GM21825 (cell line): Measurements from ENCODE around the gene FUT2.

Source experiments
- ATAC-seq: cut with Tn5 transposase; IDR thresholded peaks from one replicate; pipeline ENCODE4 v1.9.1; 2021; ENCODE audit warnings: mild to moderate bottlenecking, moderate library complexity; ENCODE audit not compliant: unreplicated experiment

Gene FUT2

GRCh38 chr19:48749571-48750198 is 53.9 kb downstream of the FUT2 start:
- no peak for ATAC-seq

DNA sequence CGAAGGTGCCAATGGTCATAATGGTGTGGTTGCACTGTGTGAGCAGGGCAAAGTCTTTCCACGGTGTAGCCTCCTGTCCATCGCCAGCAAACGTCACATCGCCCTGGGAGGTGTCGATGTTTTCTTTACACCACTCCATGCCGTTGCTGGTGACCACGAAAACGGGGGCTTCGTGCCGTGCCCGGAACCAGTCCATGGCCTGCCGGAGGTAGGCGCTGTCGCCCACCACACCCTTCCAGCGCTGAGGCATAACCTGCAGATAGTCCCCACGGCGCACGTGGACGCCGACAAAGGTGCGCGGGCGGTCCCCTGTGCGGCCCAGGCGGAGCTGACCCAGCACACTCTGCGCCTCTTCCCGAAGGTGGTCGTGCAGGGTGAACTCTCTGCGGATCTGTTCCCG is 54.6 kb downstream of the FUT2 start:
- ATAC-seq = no peak

DNA sequence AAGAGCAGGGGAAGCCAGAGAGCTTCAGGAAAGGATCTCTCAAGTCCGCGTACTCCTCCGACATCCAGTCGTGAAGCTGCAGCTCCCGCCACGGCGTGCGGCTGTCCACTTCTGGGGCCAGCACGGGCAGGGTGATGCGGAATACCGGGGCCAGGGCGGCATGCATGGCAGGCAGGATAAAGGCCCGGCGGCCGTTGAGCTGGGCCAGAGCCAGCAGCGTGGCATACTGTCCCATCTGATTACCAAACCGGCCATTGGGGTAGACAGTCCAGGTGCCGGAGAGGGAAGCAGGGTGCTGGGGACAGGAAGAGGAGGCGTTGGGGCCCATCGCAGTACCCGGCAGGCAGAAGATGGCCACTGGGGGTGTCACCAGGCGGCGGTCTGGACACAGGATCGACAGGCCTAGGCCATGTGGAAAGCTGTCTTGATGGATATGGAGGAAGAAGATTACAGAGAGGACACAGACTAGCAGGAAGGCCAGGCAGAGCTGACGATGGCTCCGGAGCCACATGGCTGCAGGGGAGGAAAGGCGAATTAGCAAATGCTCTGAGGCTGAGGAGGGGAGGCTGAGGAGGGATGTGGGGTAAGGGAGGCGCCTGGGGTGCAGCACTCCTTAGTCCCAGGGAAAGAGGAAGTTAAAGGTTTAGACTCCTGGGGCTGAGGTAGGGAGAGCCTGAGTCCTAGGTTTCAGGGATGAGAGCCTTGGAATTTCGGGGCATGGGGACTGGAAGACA is 55.2 kb downstream of the FUT2 start:
- no peak for ATAC-seq

DNA sequence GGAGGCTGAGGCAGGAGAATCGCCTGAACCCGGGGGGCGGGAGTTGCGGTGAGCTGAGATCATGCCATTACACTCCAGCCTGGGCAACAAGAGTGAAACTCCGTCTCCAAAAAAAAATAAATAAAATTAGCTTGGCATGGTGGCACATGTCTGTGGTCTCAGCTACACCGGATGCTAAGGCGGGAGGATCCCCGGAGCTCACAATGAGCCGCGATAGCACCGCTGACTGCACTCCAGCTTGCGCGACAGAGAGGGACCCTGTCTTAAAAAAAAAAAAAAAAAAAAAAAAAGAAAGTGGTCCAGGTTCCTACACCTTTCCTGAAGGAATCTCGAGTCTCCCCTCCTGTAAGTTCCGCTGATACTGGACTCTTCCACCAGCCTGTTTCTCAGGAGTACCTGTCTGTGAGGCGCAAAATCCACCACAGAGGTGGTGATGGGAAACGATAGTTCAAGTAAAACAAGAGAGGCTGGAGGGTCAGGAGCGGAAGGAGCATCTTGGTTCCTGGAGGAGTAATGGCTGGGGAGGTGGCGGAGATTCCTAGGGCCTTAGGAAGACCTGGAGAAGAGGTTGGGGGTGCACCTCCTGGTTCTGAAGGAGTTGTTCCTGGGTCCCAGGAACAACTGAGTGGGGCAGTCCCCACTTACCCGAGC is 56.2 kb downstream of the FUT2 start:
- ATAC-seq = no peak

GRCh38 chr19:48752496-48753365 is 57.0 kb downstream of the FUT2 start, which contains the start of gene FUT1:
Gene FUT1, minus strand, starts transcription at chr19:48752641. Its CDS starts 1,360 bp downstream, at chr19:48751281.
- ATAC-seq = no peak

DNA sequence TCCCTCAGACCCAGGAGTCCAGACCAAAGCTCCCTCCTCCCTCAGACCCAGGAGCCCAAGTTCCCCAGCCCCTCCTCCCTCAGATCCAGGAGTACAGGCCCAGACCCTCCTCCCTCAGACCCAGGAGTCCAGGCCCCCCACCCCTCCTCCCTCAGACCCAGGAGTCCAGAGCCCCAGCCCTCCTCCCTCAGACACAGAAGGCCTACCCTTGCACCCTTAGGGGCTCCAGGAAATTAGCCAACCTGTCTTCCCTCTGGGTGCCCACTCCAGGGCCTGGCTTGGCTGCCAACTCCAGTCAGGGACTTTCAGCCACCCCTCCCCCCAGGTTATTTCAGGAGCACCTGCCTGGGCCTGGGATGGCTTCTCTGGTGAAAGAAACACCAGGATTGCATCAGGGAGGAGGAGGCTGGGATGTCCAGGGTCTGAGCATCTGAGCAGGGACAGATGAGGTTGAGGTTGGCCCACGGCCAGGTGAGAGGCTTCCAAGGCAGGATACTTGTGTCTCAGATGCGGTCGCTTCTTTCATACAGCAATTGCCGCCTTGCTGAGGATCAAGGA is 59.4 kb downstream of the FUT2 start, which contains the start of gene FGF21:
Gene FGF21 (plus strand): TSS at position 441 of the 558 bp plus-strand sequence. CDS start 713 bp downstream, outside the sequence.
- no peak for ATAC-seq
